Muscle of arm (tissue), 14 donors: ENCODE measurements around the gene ELOVL2. TPM values are rescaled to one million over a fixed set of nuclear protein-coding genes. Genes with fewer than 3 reads are reported as not detected.
"Not testable (repeated sequence)": the region's sequence is repeated elsewhere in the genome, so short reads cannot be mapped to it uniquely, and the experiment has no call there.

Source experiments
- DNase-seq: peaks from one replicate; pipeline ENCODE4 v3.0.0-alpha.2; 2013
- long read RNA-seq, 11 donors: transcript quantifications; one replicate each; lab custom pipeline, GENCODE V29; 2026
- polyA plus RNA-seq, 12 donors: library from polyadenylated mRNA; unstranded; fragments of 120-200 nt; gene quantifications; one replicate each; pipeline ENCODE4 v1.2.1, GENCODE V29; 2013; ENCODE audit not compliant: insufficient read length in 12 of 12

Gene ELOVL2
- 1 to 10 TPM in 11 of 12 donors, not detected in 1; 1.7 to 3.2 (median 2.6) TPM for polyA plus RNA-seq
- long read RNA-seq, donor 1, partial matches to known transcripts, result 0 of 1 reads
- long read RNA-seq, donor 1, other reads (novel, unspliced or antisense), result 0 of 1 reads
- long read RNA-seq, donor 2, result 0 reads
- long read RNA-seq, donor 3, result 0 reads
- long read RNA-seq, donor 4, result 0 reads
- long read RNA-seq, donor 5, partial matches to known transcripts, result 0 of 1 reads
- long read RNA-seq, donor 5, other reads (novel, unspliced or antisense), result 0 of 1 reads
- long read RNA-seq, donor 6, result 0 reads
- long read RNA-seq, donor 7, result 0 reads
- long read RNA-seq, donor 8, result 0 reads
- long read RNA-seq, donor 9, result 0 reads
- long read RNA-seq, donor 10, result 0 reads
- long read RNA-seq, donor 11, partial matches to known transcripts, result 0 of 1 reads
- long read RNA-seq, donor 11, other reads (novel, unspliced or antisense), result 0 of 1 reads

GRCh38 chr6:11043961-11044711 lies at the start of gene ELOVL2:
Gene ELOVL2, minus strand, starts transcription at chr6:11044305. Its CDS starts 75 bp downstream, at chr6:11044230.
- peak; percentile 21 for DNase-seq

GRCh38 chr6:11093376-11093625 lies 49.2 kb upstream of the ELOVL2 start:
- DNase-seq, result no peak

GRCh38 chr6:11092668-11093375 lies 48.7 kb upstream of the ELOVL2 start:
- no peak for DNase-seq

GRCh38 chr6:11091141-11091540 lies 47.0 kb upstream of the ELOVL2 start:
- not testable (repeated sequence) for DNase-seq

GRCh38 chr6:11089695-11090094 lies 45.6 kb upstream of the ELOVL2 start:
- DNase-seq, result no peak

GRCh38 chr6:11087141-11087812 lies 43.2 kb upstream of the ELOVL2 start:
- not testable (repeated sequence) for DNase-seq

GRCh38 chr6:11085758-11086435 lies 41.8 kb upstream of the ELOVL2 start:
- DNase-seq, result no peak

- DNase-seq, result no peak
Measured at GRCh38 chr6:11083956-11084355, 39.9 kb upstream of the ELOVL2 start.

- no peak for DNase-seq
Measured at GRCh38 chr6:11083491-11083890, 39.4 kb upstream of the ELOVL2 start.

GRCh38 chr6:11080296-11080695 lies 36.2 kb upstream of the ELOVL2 start:
- DNase-seq, result no peak

- no peak for DNase-seq
Measured at GRCh38 chr6:11078266-11078665, 34.2 kb upstream of the ELOVL2 start.

GRCh38 chr6:11076540-11076939 lies 32.4 kb upstream of the ELOVL2 start:
- no peak for DNase-seq

- no peak for DNase-seq
Measured at GRCh38 chr6:11072101-11072500, 28.0 kb upstream of the ELOVL2 start.

- no peak for DNase-seq
Measured at GRCh38 chr6:11069760-11070159, 25.7 kb upstream of the ELOVL2 start.

GRCh38 chr6:11067348-11067747 lies 23.2 kb upstream of the ELOVL2 start:
- no peak for DNase-seq

GRCh38 chr6:11066505-11067347 lies 22.6 kb upstream of the ELOVL2 start:
- DNase-seq, result no peak

- DNase-seq, result no peak
Measured at GRCh38 chr6:11065436-11066202, 21.5 kb upstream of the ELOVL2 start.

GRCh38 chr6:11064836-11065235 lies 20.7 kb upstream of the ELOVL2 start:
- no peak for DNase-seq

- DNase-seq, result no peak
Measured at GRCh38 chr6:11062715-11063114, 18.6 kb upstream of the ELOVL2 start.

GRCh38 chr6:11062083-11062482 lies 18.0 kb upstream of the ELOVL2 start:
- no peak for DNase-seq
